HCT116 (cell line): Measurements from ENCODE around the gene LMCD1.

Experiments
- EZH2phosphoT487 ChIP-seq: fragments of 200-600 bp; IDR thresholded peaks from 2 replicates; pipeline ENCODE4 v1.6.1; 2018; ENCODE audit warnings: antibody characterized with exemption, borderline replicate concordance
- JUND ChIP-seq: IDR thresholded peaks from 2 replicates; pipeline ENCODE4 v1.6.1; 2012
- POLR2A ChIP-seq: IDR thresholded peaks from 2 replicates; pipeline ENCODE4 v1.7.0; 2011; ENCODE audit warnings: borderline replicate concordance; ENCODE audit not compliant: insufficient read depth, insufficient read length; ENCODE audit errors: extremely low read depth
- RAD21 ChIP-seq: IDR thresholded peaks from 2 replicates; pipeline ENCODE4 v1.6.1; 2012; ENCODE audit warnings: low read depth, mild to moderate bottlenecking
- SIN3A ChIP-seq: IDR thresholded peaks from 2 replicates; pipeline ENCODE4 v1.6.1; 2012; ENCODE audit warnings: low read depth
- SP1 ChIP-seq: IDR thresholded peaks from 2 replicates; pipeline ENCODE4 v1.6.1; 2012; ENCODE audit warnings: low read depth
- TCF7L2 ChIP-seq: IDR thresholded peaks from 2 replicates; pipeline ENCODE4 v1.7.0; 2011; ENCODE audit warnings: borderline replicate concordance, inconsistent platforms; ENCODE audit not compliant: insufficient read depth, insufficient read length; ENCODE audit errors: extremely low read depth
- YY1 ChIP-seq: IDR thresholded peaks from 2 replicates; pipeline ENCODE4 v1.6.1; 2011; ENCODE audit warnings: low read length, low read depth, moderate library complexity, mild to moderate bottlenecking; ENCODE audit not compliant: insufficient replicate concordance; ENCODE audit errors: extremely low read depth
- TF ChIP-seq, protein P1 (sequence below), 3 experiments: fragments of 200-600 bp in 1 of 3; sonication (generic) in 1 of 3; IDR thresholded peaks in 2 of 3; conservative IDR thresholded peaks in 1 of 3; 2 replicates each; pipeline ENCODE4 v1.5.1; 2012 to 2017; ENCODE audit warnings: low read depth in 2 of 3, low read length in 2 of 3, antibody characterized with exemption in 1 of 3, borderline replicate concordance in 1 of 3, control low read depth in 1 of 3, mild to moderate bottlenecking in 1 of 3, mixed read lengths in 1 of 3, mixed run types in 1 of 3, moderate library complexity in 1 of 3; ENCODE audit not compliant: insufficient read depth in 1 of 3
- TF ChIP-seq, protein P2 (sequence below): IDR thresholded peaks from 2 replicates; pipeline ENCODE4 v1.6.1; 2012

DNA sequence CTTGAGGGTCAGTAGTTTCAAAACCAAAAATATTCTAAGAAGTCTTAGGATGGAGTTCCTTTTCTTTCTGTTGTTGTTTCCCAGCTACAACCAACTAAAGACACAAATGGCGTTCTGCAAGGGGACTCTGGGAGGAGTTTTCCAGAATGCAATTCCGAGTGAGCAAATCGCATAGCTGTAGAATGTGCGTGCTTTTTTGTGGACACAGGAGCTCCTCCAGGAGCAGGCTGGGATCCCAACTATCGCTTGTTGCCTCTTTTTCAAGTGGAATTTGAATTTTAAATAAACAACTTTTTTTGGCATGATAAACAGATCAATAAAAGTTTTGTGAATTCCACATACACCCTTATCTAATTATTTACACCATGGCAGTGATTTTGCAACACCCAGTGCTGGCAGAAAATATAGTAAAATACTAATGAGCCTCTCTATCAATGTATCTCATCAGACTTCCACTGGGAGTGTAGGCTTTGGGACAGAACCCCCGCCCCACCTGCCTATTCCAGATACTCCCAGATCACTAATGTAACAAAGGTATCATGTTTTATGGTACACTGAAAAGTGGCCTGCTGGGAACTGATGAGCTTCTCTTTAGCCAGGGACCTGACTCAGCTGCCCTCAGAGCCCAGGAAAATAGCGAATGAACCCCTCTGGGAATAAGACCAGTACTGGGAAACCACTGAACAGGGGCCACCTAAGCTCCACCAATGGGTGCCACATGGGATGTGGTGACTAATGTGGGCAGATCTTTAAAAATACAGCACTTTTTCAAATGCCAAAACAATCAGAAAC is 66.4 kb downstream of the LMCD1 start:
- no peak for TF ChIP-seq TCF7L2
- TF ChIP-seq, protein P1, sequence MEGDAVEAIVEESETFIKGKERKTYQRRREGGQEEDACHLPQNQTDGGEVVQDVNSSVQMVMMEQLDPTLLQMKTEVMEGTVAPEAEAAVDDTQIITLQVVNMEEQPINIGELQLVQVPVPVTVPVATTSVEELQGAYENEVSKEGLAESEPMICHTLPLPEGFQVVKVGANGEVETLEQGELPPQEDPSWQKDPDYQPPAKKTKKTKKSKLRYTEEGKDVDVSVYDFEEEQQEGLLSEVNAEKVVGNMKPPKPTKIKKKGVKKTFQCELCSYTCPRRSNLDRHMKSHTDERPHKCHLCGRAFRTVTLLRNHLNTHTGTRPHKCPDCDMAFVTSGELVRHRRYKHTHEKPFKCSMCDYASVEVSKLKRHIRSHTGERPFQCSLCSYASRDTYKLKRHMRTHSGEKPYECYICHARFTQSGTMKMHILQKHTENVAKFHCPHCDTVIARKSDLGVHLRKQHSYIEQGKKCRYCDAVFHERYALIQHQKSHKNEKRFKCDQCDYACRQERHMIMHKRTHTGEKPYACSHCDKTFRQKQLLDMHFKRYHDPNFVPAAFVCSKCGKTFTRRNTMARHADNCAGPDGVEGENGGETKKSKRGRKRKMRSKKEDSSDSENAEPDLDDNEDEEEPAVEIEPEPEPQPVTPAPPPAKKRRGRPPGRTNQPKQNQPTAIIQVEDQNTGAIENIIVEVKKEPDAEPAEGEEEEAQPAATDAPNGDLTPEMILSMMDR (IDR thresholded peaks at IDR 0.05 in 2 of 3, conservative IDR thresholded peaks at IDR 0.05 in 1 of 3; ENCODE audit: borderline replicate concordance in 1 of 3, insufficient read depth in 1 of 3, low read depth in 2 of 3, low read length in 2 of 3) = no peak
- TF ChIP-seq, protein P2, sequence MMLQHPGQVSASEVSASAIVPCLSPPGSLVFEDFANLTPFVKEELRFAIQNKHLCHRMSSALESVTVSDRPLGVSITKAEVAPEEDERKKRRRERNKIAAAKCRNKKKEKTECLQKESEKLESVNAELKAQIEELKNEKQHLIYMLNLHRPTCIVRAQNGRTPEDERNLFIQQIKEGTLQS = no peak
- no peak for TF ChIP-seq SIN3A
- no peak for TF ChIP-seq YY1
- no peak for TF ChIP-seq EZH2phosphoT487
- no peak for TF ChIP-seq RAD21
- no peak for TF ChIP-seq POLR2A
- TF ChIP-seq JUND = no peak
- TF ChIP-seq SP1 = no peak
